HG02973 (cell line): ENCODE results near the gene PLBD1.
A peak's percentile ranks its signal among the peaks of the same experiment; 100 is the strongest.

ENCODE experiments used
- ATAC-seq: cut with Tn5 transposase; IDR thresholded peaks from one replicate; pipeline ENCODE4 v1.9.1; 2021; ENCODE audit warnings: moderate library complexity; ENCODE audit not compliant: unreplicated experiment

The PLBD1 gene, protein sequence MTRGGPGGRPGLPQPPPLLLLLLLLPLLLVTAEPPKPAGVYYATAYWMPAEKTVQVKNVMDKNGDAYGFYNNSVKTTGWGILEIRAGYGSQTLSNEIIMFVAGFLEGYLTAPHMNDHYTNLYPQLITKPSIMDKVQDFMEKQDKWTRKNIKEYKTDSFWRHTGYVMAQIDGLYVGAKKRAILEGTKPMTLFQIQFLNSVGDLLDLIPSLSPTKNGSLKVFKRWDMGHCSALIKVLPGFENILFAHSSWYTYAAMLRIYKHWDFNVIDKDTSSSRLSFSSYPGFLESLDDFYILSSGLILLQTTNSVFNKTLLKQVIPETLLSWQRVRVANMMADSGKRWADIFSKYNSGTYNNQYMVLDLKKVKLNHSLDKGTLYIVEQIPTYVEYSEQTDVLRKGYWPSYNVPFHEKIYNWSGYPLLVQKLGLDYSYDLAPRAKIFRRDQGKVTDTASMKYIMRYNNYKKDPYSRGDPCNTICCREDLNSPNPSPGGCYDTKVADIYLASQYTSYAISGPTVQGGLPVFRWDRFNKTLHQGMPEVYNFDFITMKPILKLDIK

GRCh38 chr12:14567351-14568162 is at the start of gene PLBD1:
PLBD1 (minus strand) TSS chr12:14567883; CDS start chr12:14567696, 187 bp downstream.
- peak; percentile 62 for ATAC-seq

GRCh38 chr12:14614704-14615121 is 47.0 kb upstream of the PLBD1 start:
- ATAC-seq = peak; percentile 55

- ATAC-seq = peak; percentile 90
These were observed 46.0 kb upstream of the PLBD1 start for GRCh38 chr12:14613718-14614117.

DNA sequence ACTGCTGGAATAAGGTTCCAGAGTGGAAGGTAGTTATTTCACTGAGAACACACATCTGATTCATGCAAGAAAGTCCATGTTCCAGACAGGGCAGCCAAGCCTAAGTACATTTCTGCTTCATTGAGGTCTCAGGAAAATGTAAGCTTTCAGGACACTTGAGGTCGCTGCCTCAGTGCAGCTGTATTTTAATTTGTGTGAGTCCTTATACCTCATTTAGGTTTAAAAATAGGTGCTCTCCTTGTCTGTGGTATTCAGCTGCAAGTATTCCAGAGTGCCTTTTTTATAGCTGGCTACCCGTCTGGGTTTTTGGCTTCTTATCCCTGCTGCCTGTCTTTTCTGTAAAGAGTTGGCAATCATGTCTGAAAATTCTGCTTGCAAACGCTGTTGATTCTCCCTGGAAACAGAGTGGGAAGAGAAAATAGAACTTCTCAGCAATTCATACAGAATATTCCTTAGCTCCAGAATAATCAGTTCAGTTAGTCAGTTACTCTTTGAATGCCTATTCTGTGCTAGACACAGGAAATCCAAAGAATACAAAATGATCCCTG is 45.3 kb upstream of the PLBD1 start:
- ATAC-seq = no peak

- ATAC-seq = no peak
These were observed 44.6 kb upstream of the PLBD1 start for GRCh38 chr12:14612250-14612649.

GRCh38 chr12:14611640-14612203 is 44.0 kb upstream of the PLBD1 start:
- no peak for ATAC-seq

GRCh38 chr12:14607568-14607967 is 39.9 kb upstream of the PLBD1 start:
- no peak for ATAC-seq

GRCh38 chr12:14605401-14605989 is 37.8 kb upstream of the PLBD1 start:
- no peak for ATAC-seq

DNA sequence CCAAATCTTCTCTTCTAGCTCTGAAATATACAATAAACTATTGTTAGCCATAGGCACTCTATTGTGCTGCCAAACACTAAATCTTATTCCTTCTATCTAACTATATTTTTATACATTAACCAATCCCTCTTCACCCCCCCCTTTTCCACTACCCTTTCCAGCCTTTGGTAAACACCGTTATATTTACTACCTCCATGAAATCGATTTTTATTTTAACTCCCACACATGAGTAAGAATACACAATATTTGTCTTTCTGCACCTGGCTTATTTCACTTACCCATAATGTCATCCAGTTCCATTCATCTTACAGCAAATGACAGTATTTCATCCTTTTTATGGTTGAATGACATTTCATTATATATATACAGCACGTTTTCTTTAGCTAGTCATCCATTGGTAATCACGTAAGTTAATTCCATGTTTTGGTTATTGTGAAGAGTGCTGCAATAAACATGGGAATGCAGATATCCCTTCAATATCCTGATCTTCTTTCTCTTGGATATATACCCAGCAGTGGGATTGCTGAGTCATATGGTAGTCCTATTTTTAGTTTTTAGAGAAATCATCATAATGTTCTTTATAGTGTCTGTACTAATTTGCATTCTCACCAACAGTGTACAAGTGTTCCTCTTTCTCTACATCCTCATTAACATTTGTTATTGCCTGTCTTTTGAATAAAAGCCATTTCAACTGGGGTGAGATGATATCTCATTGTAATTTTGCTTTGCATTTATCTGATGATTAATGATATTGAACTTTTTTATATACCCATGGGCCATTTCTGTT is 34.2 kb upstream of the PLBD1 start:
- no peak for ATAC-seq

- ATAC-seq = no peak
These were observed 29.8 kb upstream of the PLBD1 start for GRCh38 chr12:14597480-14597879.

GRCh38 chr12:14591719-14592118 is 24.0 kb upstream of the PLBD1 start:
- no peak for ATAC-seq

DNA sequence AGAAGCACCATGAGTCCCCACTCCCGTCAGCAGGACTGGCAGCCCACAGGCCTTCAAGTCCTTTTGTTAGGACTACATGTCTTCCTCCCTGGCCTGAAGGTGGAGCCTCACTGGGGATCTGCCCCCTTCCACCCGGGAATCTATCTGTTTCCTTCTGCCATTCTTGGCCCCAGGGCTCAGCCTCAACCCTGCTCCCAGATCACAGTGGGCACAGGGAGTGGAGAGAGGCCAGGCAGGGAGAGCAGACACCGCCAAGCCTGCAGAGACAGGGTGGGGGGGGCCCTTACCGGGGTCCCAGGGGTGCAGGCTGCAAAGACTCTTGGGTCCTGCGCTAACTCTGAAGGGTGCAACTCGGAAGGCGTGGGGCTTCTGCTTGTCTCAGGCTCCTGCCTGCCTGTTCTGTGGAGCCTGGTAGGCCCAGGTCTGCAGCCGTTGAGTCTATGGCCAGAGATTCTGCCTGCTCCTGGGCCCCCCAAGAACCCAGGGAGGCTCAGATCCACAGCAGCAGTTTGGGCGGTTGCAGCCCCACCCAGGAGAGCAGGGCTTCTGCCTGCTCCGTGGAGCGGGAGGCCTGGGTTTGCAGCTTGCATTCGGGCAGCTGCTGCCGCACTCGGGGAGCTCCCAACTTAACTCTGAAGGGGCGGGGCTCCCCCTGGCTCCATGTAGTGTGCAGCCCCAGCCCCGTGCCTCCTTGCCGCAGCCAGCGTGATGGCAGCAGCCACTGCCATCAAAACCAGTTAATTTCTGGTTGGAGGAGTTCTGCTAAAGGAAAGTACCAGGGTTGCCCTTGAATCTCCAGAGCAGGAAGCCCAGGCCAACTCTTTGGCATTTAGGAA is 21.7 kb upstream of the PLBD1 start:
- no peak for ATAC-seq

DNA sequence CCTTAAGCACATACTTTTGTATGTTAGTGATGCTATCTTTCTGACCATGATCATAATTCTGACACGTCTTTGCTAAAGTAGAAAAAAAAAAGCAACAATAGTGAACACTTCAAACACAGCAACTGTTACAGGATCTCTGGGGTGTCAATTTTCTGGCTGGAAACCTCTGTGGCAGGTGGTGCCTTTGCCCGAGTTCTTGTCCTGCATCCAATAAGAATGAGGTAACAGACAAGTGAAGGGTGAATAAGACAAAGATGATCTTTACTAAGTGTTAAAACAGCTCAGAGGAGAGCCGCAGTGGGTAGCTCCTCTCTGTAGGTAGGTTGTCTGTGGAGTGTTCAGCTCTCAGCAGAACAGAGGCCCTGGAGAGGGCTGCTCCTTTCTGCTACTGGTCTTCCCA is 20.9 kb upstream of the PLBD1 start:
- no peak for ATAC-seq

GRCh38 chr12:14578646-14579045 is 11.0 kb upstream of the PLBD1 start:
- ATAC-seq = no peak

DNA sequence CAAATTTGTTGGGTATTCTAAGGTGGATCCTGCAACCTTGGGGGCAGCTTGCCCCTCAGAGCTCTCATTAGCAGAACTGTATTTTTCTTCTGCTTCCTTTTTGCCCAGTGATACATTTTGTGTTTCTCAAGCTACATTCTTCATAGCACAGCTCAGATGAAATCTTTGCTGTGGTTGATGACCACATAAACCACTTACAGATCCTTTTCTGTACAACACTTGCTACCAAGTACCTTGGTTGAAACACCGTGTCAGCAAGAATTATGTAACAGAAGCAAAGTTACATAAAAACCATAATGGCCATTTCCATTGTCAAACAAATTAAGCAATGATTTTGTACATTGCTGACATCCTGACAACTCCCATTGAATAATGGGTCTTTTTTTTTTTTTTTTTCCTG is 9.7 kb upstream of the PLBD1 start:
- no peak for ATAC-seq

DNA sequence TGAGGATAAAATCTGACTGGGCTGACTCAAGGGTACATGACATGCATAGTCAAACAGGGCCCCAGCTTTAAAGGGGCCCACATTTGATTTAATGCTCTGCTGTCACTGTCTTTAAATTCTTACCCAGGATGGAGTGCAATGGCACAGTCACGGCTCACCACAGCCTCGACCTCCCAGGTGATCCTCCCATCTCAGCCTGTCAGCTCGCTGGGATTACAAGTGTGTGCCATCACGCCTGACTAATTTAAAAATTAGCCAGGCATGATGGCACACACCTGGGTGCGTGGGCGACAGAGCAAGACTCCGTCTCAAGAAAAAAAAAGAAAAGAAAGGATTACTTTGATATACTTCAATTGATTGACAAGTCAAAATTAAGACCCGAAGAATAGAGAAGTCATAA is 9.2 kb upstream of the PLBD1 start:
- ATAC-seq = no peak

DNA sequence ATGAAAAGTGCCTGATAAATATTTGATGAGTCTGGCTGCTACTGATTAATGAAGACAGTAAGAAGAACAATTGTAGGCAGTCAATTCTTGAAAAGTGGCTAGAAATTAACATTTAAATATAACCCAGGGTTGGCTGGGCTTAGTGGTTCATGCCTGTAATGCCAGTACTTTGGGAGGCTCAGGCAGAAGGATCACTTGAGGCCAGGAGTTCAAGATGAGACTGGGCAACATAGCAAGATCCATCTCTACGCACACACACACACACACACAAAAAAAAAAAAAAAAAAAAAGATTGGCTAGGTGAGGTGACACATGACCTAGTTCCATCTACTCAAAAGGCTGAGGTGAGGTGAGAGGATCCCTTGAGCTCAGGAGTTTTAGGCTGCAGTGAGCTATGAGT is 7.9 kb upstream of the PLBD1 start:
- ATAC-seq = no peak

GRCh38 chr12:14573118-14573517 is 5.4 kb upstream of the PLBD1 start:
- no peak for ATAC-seq

DNA sequence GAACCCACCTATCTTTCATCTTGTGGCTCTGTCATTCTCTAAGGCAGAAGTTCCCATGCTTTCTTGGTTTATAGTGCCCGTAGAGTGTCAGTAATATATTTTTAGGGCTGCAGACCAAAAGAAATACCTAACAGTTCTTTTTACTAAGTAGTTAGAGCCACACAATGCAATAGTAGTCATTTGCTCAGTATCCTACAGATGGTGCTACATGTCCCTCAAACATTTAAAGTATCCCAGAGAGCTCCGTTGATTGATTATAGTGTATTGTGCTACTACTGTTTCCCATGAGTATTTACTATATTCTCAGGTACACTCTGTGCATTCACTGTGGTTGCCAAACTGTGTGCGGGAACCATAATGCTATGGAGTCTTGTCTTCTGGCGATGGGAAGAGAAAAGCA is 4.7 kb upstream of the PLBD1 start:
- ATAC-seq = no peak
